ENCODE results near the gene WFIKKN1. TPM values are rescaled to one million over a fixed set of nuclear protein-coding genes. Genes with fewer than 3 reads are reported as not detected.

The WFIKKN1 gene
- total RNA-seq = under 0.01 and 0.19 TPM in 2 replicates

GRCh38 chr16:630815-631405 is at the start of gene WFIKKN1:
Gene WFIKKN1, plus strand, starts transcription at chr16:630985. Its CDS starts 269 bp downstream, at chr16:631254.

GRCh38 chr16:589658-590187 is 41.1 kb upstream of the WFIKKN1 start, which contains the start of gene RAB40C:
Gene RAB40C, plus strand, starts transcription at chr16:590066. Its CDS starts 226 bp downstream, at chr16:590292.

GRCh38 chr16:636206-637080 is 5.7 kb downstream of the WFIKKN1 start, which contains the start of gene METTL26:
Gene METTL26, minus strand, starts transcription at chr16:636305. Its CDS starts 15 bp downstream, at chr16:636290.

GRCh38 chr16:641326-642188 is 10.8 kb downstream of the WFIKKN1 start, which contains the start of gene MCRIP2:
Gene MCRIP2, plus strand, starts transcription at chr16:641828. Its CDS starts 164 bp downstream, at chr16:641992.

DNA sequence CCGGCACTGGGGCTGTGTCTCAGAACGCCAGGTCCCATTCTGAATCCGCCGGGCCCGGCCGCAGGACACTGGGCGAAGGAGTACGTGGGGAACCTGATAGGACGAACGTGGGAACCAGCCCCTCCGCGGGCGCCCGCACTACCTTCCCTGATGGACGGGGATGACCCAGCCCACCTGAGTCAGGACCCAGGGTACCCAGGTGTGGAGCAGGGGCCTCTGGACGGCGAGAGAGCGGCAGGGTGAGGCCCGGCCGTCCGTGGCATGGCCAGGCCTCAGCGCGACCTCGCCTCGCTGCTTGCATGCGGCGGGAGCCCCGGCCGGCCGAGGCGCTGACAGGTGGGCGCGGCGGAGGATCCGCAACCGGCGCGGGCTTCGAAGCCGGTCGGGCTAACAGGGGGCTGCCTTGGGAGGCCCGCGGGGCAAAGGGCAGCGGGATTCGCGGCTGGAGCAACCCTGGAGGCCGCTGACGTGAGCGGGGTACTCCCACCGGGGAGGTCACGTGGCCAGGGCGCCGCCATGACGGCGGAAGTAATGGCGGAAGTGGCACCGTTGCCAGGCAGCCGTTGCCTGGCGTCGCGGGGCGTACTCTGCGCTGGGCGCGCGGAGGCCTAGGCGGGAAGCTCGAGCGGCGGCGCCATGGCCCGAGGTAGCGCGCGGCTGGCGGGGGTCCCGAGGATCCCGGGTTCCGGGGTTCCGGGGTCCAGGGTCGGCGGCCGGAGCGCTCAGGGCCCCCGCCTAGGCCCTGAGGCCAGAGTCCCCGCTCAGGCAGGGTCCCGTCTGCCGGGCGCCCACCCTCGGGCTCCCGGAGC is 18.2 kb downstream of the WFIKKN1 start, which contains the start of gene WDR90:
Gene WDR90, plus strand, starts transcription at position 585 of the 809 bp plus-strand sequence. Its CDS starts 52 bp downstream, at position 637.

DNA sequence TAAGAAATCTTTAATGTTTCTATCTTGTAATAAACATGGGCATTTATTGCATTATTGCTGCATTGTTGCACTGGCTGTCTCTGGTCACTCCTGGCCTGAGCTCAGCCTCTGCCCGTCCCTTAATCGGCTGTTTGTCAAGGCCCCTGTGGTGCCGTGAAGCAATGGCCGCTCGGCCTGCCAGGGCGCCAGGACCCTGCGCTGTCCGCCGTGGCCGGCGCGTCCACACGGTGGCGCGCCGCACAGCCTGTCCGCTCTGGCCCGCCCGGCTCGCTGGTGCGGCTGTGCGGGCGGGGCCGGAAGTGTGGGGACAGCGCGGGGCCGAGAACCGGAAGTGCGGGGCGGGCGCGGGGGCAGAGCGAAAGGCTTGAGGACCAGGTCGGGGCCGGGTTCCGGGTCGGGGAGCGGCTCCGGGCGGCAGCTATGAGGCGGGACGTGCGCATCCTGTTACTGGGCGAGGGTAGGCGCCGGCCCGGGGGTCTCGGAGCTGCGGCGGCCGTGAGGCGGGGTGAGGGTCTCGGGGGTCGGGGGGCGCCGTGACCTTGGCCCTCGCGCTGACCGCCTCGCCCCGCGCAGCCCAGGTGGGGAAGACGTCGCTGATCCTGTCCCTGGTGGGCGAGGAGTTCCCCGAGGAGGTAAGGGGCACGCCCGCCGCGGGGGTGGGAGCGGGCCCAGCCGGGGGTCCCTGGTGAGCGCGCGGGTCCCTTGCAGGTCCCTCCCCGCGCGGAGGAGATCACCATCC is 37.2 kb downstream of the WFIKKN1 start, which contains the start of gene RHOT2:
Gene RHOT2, plus strand, starts transcription at position 353 of the 739 bp plus-strand sequence. Its CDS starts 68 bp downstream, at position 421.

DNA sequence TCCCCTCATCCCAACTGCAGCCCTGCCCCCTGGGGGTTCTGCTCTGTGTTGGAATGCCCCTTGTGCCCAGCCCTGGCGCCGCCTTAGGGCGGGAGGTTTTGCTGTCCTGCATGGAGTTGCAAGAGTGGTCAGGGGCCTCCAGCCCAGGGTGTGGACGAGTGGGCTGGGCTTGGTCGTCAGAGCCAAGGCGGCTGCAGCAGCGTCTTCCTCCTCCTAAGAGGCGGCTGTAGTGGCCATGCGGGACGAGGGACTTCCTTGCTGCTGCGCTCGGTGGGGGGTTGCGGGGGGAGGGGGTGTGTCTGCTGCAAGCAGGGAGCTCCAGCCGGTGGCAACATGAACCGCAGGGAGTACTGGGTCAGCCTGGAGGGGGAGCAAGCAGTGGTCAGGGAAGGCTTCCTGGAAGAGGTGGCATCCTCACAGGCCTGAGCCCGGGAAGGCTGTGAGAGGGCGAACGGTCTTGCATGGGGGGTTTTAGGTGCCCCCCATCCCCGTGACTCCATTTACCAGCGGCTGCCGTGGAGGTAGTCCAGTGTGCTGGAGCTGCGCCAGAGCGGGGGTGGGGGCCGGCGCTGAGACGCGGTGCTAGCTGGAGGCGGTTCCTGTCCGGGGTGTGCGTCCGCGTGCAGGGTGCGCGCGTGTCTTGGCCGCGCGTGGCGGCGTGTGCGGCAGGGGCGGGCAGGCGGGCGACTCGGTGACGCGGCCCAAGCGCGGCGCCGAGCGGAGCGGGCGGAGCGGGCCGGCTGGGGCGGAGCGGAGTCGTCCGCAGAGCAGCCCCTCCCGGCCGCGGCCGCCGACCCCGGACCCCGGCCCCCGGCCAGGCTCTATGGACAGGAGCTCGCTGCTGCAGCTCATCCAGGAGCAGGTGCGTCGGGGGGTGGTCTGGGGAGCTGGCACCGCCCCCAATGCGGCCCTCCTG is 44.4 kb downstream of the WFIKKN1 start, which contains the start of gene RHBDL1:
Gene RHBDL1, plus strand, starts transcription at position 704 of the 916 bp plus-strand sequence. Its CDS starts 120 bp downstream, at position 824.

DNA sequence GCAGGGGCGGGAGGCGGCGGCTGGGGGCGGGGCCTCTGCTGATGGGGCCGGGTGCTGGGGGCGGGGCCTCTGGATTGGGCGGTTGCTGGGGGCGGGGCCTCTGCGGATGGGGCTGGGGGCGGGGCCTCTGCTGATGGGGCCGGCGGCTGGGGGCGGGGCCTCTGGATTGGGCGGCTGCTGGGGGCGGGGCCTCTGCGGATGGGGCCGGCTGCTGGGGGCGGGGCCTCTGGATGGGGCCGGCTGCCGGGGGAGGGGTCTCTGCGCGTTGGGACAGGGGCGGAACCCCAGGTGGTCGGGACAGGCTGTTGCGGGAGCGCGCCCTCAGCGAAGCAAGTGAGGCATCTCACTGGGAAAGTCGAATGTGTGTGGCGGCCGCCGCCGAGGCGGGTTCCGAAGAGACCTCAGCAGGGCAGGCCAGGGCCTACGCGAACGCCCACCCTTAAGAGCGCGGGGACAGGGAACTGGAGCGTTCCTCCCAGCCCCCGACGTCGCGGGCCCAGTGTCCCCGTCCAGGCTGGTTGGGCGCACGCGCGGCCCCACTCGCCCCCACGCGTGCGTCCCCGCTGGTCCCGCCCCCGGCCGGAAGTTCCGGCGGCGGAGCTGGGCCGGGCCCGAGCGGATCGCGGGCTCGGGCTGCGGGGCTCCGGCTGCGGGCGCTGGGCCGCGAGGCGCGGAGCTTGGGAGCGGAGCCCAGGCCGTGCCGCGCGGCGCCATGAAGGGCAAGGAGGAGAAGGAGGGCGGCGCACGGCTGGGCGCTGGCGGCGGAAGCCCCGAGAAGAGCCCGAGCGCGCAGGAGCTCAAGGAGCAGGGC is 49.2 kb downstream of the WFIKKN1 start, which contains the start of gene STUB1:
Gene STUB1, plus strand, starts transcription at position 597 of the 811 bp plus-strand sequence. Its CDS starts 116 bp downstream, at position 713.

Other genes starting within 250 kb of the WFIKKN1 start
- gene PGAP6, start 249.0 kb upstream of the WFIKKN1 start, total RNA-seq = 62.9 and 66.8 TPM in 2 replicates
- gene NME4, start 233.8 kb upstream of the WFIKKN1 start, total RNA-seq = 56.1 and 80.3 TPM in 2 replicates
- gene DECR2, start 229.1 kb upstream of the WFIKKN1 start, total RNA-seq = 9.0 and 19.4 TPM in 2 replicates
- 11.3 and 12.8 TPM in 2 replicates for gene RAB11FIP3, start 205.3 kb upstream of the WFIKKN1 start, total RNA-seq
- 24.0 and 37.2 TPM in 2 replicates for gene CAPN15, start 103.3 kb upstream of the WFIKKN1 start, total RNA-seq
- not detected in 2 replicates for gene PRR35, start 70.6 kb upstream of the WFIKKN1 start, total RNA-seq
- gene NHLRC4, start 64.0 kb upstream of the WFIKKN1 start, total RNA-seq = 1.5 and 3.4 TPM in 2 replicates
- gene PIGQ, start 61.0 kb upstream of the WFIKKN1 start, total RNA-seq = 17.8 and 19.0 TPM in 2 replicates
- 9.3 and 13.4 TPM in 2 replicates for gene RAB40C, start 40.9 kb upstream of the WFIKKN1 start, total RNA-seq
- gene METTL26, start 5.3 kb downstream of the WFIKKN1 start, total RNA-seq = 77.8 and 81.9 TPM in 2 replicates
- 21.7 and 22.8 TPM in 2 replicates for gene MCRIP2, start 10.8 kb downstream of the WFIKKN1 start, total RNA-seq
- 11.0 and 11.3 TPM in 2 replicates for gene WDR90, start 18.4 kb downstream of the WFIKKN1 start, total RNA-seq
- 29.9 and 38.2 TPM in 2 replicates for gene RHOT2, start 37.1 kb downstream of the WFIKKN1 start, total RNA-seq
- 0.77 and 3.1 TPM in 2 replicates for gene RHBDL1, start 44.7 kb downstream of the WFIKKN1 start, total RNA-seq
- 90.8 and 211 TPM in 2 replicates for gene STUB1, start 49.4 kb downstream of the WFIKKN1 start, total RNA-seq
- 23.6 and 28.2 TPM in 2 replicates for gene JMJD8, start 53.3 kb downstream of the WFIKKN1 start, total RNA-seq
- gene WDR24, start 59.4 kb downstream of the WFIKKN1 start, total RNA-seq = 2.3 and 9.0 TPM in 2 replicates
- gene FBXL16, start 74.8 kb downstream of the WFIKKN1 start, total RNA-seq = under 0.01 TPM in 2 replicates
- gene METRN, start 84.1 kb downstream of the WFIKKN1 start, total RNA-seq = 54.3 and 76.4 TPM in 2 replicates
- gene ANTKMT, start 90.2 kb downstream of the WFIKKN1 start, total RNA-seq = 34.1 and 39.5 TPM in 2 replicates
- 1.3 and 2.0 TPM in 2 replicates for gene CCDC78, start 95.5 kb downstream of the WFIKKN1 start, total RNA-seq
- 9.0 and 16.1 TPM in 2 replicates for gene HAGHL, start 96.1 kb downstream of the WFIKKN1 start, total RNA-seq
- gene CIAO3, start 110.0 kb downstream of the WFIKKN1 start, total RNA-seq = 24.7 and 31.9 TPM in 2 replicates
- gene MSLN, start 129.7 kb downstream of the WFIKKN1 start, total RNA-seq = under 0.01 TPM in 1 of 2 replicates, not detected in the other
- 13.0 and 24.0 TPM in 2 replicates for gene RPUSD1, start 157.4 kb downstream of the WFIKKN1 start, total RNA-seq
- 7.9 and 34.1 TPM in 2 replicates for gene CHTF18, start 157.6 kb downstream of the WFIKKN1 start, total RNA-seq
- gene GNG13, start 169.7 kb downstream of the WFIKKN1 start, total RNA-seq = not detected in 2 replicates